GM21576 (cell line): ENCODE measurements around the gene EXOC4.

Experiments
- ATAC-seq: cut with Tn5 transposase; IDR thresholded peaks from one replicate; pipeline ENCODE4 v1.9.1; 2021; ENCODE audit warnings: mild to moderate bottlenecking, moderate library complexity; ENCODE audit not compliant: unreplicated experiment

The EXOC4 gene

GRCh38 chr7:133360201-133360600 lies 107.3 kb downstream of the EXOC4 start:
- no peak for ATAC-seq

GRCh38 chr7:133361806-133362205 lies 108.9 kb downstream of the EXOC4 start:
- ATAC-seq: no peak

- ATAC-seq: no peak
Measured at GRCh38 chr7:133364959-133365690, 112.2 kb downstream of the EXOC4 start.

GRCh38 chr7:133365917-133366316 lies 113.0 kb downstream of the EXOC4 start:
- ATAC-seq: no peak

GRCh38 chr7:133367561-133367960 lies 114.7 kb downstream of the EXOC4 start:
- no peak for ATAC-seq

GRCh38 chr7:133369130-133369529 lies 116.3 kb downstream of the EXOC4 start:
- ATAC-seq: no peak

- ATAC-seq: no peak
Measured at GRCh38 chr7:133371616-133372015, 118.7 kb downstream of the EXOC4 start.

DNA sequence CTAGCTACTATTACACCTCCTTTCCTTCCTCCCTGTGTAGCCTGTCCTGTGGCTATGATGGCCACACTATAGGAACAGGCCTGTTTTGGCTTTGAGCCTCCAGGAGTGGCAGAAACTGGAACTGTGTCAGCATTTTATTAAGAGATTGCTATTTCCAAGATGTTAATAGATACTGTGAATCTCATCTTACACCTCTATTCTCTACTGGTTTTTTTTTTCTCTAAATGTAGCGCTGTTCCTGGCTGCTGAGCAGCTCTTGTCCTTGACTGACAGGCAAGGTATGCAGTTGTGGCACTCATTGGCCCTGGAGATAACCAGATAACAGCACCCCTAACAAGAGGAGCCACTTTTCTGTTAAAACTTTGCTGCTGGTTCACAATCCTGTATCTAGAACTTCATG lies 119.5 kb downstream of the EXOC4 start:
- no peak for ATAC-seq

- no peak for ATAC-seq
Measured at GRCh38 chr7:133376514-133376913, 123.6 kb downstream of the EXOC4 start.

GRCh38 chr7:133381965-133382364 lies 129.1 kb downstream of the EXOC4 start:
- no peak for ATAC-seq

DNA sequence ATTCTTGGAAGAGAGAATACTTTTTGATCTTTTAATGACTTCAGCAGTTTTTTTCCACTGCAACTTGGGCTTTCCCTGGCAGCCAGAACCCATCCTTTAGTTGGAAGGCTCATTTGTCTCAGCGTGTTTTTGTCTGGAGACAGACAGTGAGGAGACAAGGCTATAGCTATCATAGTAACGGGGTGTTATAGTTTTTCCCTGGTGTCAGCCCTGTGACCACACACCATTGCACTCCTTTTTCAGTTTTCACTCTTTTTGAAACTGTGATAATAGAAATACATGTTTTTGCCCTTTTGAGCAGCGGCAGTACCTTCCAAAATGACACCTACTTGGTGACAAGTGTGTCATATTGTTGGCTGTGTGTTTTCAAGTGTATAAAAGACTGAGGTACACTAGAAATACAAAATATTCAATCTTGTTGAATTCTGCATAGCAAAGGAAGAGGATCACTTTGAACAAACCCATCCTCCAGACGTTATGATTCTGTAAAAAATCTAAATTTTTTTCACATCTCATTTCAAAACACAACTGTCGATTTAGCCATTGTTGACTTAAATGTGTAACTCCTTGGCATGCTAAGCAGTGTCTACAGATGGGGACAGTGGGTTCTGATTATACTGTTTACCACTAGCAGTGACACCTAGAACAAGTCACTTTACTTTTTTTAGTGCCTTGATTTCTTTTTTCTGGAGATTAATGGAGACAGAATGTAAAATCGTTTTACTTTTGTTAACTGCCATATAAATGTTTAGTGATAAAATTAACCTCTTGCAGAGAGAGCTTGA lies 130.1 kb downstream of the EXOC4 start:
- no peak for ATAC-seq

DNA sequence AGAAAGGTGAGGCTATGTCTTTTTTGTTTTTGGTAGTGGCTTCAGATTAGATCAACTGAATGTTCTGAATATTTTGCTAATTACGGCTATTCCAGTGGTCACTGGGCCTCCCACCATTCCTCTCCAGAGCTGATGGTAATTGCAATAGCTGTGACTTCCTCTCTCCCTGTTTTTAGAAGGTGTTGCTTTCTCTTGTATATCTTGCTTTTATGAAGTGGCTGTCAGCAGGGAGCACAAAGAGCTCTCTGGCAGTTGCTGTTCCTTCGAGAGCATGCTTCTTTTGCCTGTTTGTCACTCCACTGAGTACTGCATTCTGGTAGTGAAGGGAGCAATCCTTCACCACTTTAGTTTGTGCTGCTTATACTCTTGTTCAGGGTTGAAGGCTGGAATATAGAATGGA lies 133.3 kb downstream of the EXOC4 start:
- ATAC-seq: no peak

DNA sequence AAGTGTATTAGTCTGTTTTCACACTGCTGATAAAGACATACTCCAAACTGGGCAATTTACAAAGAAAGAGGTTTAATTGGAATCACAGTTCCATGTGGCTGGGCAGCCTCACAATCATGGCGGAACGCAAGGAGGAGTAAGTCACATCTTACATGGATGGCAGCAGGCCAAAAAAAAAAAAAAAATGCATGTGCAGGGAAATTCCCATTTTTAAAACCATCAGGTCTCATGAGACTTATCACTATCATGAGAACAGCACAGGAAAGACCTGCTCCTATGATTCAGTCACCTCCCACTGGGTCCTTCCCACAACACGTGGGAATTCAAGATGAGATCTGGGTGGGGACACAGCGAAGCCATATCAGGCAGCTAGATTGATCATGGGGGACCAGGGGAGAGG lies 136.8 kb downstream of the EXOC4 start:
- ATAC-seq: no peak

- no peak for ATAC-seq
Measured at GRCh38 chr7:133391206-133391605, 138.3 kb downstream of the EXOC4 start.

- no peak for ATAC-seq
Measured at GRCh38 chr7:133394369-133394768, 141.5 kb downstream of the EXOC4 start.

DNA sequence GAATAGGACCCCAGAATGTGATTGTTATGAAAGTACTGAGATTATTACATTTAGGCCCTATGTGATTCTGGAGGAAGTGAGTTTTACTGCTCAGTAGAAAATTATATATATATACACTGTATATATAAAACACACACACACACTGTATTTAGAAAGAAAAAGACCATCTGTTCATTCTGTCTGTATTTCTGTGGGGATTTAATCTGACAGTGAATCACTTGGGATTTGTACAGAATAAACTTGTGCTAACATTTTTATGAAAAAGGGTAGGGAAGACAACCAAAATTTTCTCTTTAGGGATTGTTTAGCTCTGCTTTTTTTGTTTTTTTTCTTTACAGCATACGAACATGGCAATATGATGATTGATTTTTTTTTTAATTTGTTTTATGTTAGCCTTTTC lies 142.7 kb downstream of the EXOC4 start:
- ATAC-seq: no peak

GRCh38 chr7:133398506-133398905 lies 145.6 kb downstream of the EXOC4 start:
- no peak for ATAC-seq

GRCh38 chr7:133401225-133401624 lies 148.3 kb downstream of the EXOC4 start:
- ATAC-seq: no peak

DNA sequence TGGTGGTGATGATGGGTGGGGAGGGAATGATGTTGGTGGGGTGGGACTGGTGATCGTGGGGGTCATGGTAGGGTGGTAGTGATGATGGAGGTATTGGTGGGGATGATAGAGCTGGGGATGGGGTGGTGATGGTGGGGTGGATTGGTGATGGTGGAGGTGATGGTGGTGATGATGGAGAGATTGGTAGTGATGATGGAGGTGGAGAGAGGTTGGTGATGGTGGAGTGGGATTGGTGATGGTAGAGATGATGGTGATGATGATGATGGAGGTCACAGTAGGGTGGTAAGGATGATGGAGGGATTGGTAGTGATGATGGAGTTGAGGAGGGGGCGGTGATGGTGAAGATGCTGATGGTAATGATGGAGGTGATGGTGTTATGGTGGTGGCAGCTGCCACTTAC lies 155.3 kb downstream of the EXOC4 start:
- no peak for ATAC-seq

- no peak for ATAC-seq
Measured at GRCh38 chr7:133409421-133409820, 156.5 kb downstream of the EXOC4 start.

- no peak for ATAC-seq
Measured at GRCh38 chr7:133409966-133410365, 157.1 kb downstream of the EXOC4 start.

DNA sequence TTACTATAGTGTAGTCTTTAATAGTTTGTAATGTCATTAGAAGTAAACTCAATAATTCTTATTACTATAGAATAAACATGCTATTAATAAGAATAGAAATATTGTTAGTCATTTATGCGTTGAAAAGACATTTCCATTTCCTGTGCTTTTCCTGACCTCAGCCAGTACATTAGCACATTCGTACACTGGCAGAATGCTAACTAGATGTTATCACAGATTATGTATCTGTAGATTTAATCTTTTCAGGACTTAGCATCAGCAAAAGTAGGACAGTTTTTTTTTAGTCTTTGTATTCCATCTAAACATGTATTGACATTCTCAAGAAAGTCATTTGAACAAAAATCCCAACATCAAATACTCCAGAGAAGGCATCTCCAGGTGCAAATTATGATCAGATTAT lies 158.5 kb downstream of the EXOC4 start:
- ATAC-seq: no peak
